ENCODE data around the gene SRGAP1. TPM values are rescaled to one million over a fixed set of nuclear protein-coding genes. Genes with fewer than 3 reads are reported as not detected.

The SRGAP1 gene
- total and polyA plus RNA-seq, 2 of the 13 experiments (the other 11 are each of a cell fraction or from before 2014, with no cell fraction given): 1.6 to 3.4 TPM

DNA sequence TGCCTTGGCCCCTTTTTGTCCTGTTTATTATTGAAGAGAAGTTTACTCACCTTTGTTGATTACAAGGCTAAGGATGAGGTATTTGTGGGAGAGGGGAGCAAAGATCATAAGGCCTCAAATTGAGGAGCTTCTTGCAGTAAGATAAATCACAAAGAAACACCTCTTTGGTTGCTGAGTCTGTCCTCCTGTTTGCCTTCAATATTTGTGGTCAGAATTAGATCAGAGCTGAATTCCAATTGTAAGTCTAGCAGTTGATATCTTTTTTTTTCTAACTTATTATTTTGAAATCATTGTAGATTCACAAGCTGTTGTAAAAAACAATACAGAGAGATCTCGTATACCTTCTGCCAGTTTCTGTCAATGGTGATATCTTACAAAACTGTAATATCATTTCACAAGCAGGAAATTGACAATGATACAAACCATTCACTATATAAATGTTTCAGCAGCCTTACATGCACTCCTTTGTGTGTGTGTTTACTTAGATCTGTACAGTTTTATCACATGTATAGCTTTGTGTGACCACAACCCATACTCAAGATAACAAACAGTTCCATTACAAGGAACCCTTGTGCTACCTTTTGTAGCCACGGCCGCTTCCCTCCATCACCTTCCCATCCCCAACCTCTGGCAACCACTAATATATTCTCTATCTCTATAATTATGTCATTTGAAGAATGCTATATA lies 280.2 kb downstream of the SRGAP1 start:
- Histone ChIP-seq H3K4me3 (replicated peaks in 1 of 3; ENCODE audit: insufficient read depth in 1 of 3, low read depth in 2 of 3, low read length in 3 of 3) (no peak overlapping the region), H4K20me1 (ENCODE audit: insufficient read depth, low read length) (no peaks in the 10 kb centered on the region), H3K4me2 (ENCODE audit: low read depth, low read length) (no peak overlapping the region), H3K9me3 (ENCODE audit: low read length) (no peaks in the 10 kb centered on the region), H3K27ac (ENCODE audit: extremely low read length, insufficient read depth, low read length) (no peak overlapping the region), H3K27me3 (ENCODE audit: control insufficient read depth in 1 of 2, insufficient read depth in 2 of 2, low read length in 2 of 2) (no peaks in the 10 kb centered on the region), H3K36me3 (replicated peaks in 1 of 2; ENCODE audit: control insufficient read depth in 1 of 2, insufficient read depth in 2 of 2, low read length in 2 of 2) (peaks cover 3 to 8% of the 10 kb centered on the region in 2 experiments; a peak in 3 of 5 replicates), H3K79me2 (ENCODE audit: insufficient read depth, low read length) (no peaks in the 10 kb centered on the region), H2AFZ (ENCODE audit: low read length) (no peak overlapping the region), H3K4me1 (ENCODE audit: insufficient read depth, low read length) (peaks cover 6% of the 10 kb centered on the region; the same call in 1 of the 2 replicates), H3K9ac (ENCODE audit: insufficient read depth, low read depth, low read length) (no peak overlapping the region)
- ChIA-PET CTCF (ENCODE audit: low intra/inter-chr PET ratio, low total read pairs) (no interaction called here), POLR2A (no interaction called here)
- no TSS peak for BruUV-seq (replicated peaks)
- in situ Hi-C loops (cut with HindIII; ENCODE audit: extremely low pct_ligation_motif_present, low pct_unique_long_range_greater_than_20kb) (no loop called here), intact Hi-C loops (cut with micrococcal nuclease; ENCODE audit: unreplicated experiment) (no loop called here)
- FAIRE-seq (no peak), DNase-seq (ENCODE audit: low spot score) (no peak), ATAC-seq (no peak)
- 97% methylated on average over 3 of the region's 3 CpGs for WGBS (ENCODE audit: low lambda C conversion rate)
- TF ChIP-seq ZNF530 (CRISPR knock-in tag; IDR thresholded peaks at IDR 0.05; ENCODE audit: low read depth) (no peak), FOXK2 (IDR thresholded peaks at IDR 0.05) (no peak), NFIB (CRISPR knock-in tag; IDR thresholded peaks at IDR 0.05; ENCODE audit: borderline replicate concordance) (no peak), MIER2 (CRISPR knock-in tag; IDR thresholded peaks at IDR 0.05) (no peak), NFKBIZ (CRISPR knock-in tag; IDR thresholded peaks at IDR 0.05) (no peak), AGO1 (IDR thresholded peaks at IDR 0.05; ENCODE audit: low read depth, low read length, poor library complexity, severe bottlenecking) (no peak), KLF15 (CRISPR knock-in tag; IDR thresholded peaks at IDR 0.05; ENCODE audit: borderline replicate concordance) (no peak)
- TF ChIP-seq, protein P1, sequence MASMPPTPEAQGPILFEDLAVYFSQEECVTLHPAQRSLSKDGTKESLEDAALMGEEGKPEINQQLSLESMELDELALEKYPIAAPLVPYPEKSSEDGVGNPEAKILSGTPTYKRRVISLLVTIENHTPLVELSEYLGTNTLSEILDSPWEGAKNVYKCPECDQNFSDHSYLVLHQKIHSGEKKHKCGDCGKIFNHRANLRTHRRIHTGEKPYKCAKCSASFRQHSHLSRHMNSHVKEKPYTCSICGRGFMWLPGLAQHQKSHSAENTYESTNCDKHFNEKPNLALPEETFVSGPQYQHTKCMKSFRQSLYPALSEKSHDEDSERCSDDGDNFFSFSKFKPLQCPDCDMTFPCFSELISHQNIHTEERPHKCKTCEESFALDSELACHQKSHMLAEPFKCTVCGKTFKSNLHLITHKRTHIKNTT (CRISPR knock-in tag; IDR thresholded peaks at IDR 0.05): no peak
- TF ChIP-seq, protein P2, sequence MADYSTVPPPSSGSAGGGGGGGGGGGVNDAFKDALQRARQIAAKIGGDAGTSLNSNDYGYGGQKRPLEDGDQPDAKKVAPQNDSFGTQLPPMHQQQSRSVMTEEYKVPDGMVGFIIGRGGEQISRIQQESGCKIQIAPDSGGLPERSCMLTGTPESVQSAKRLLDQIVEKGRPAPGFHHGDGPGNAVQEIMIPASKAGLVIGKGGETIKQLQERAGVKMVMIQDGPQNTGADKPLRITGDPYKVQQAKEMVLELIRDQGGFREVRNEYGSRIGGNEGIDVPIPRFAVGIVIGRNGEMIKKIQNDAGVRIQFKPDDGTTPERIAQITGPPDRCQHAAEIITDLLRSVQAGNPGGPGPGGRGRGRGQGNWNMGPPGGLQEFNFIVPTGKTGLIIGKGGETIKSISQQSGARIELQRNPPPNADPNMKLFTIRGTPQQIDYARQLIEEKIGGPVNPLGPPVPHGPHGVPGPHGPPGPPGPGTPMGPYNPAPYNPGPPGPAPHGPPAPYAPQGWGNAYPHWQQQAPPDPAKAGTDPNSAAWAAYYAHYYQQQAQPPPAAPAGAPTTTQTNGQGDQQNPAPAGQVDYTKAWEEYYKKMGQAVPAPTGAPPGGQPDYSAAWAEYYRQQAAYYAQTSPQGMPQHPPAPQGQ (CRISPR knock-in tag; IDR thresholded peaks at IDR 0.05; ENCODE audit: borderline replicate concordance): no peak
- TF ChIP-seq, protein P3, sequence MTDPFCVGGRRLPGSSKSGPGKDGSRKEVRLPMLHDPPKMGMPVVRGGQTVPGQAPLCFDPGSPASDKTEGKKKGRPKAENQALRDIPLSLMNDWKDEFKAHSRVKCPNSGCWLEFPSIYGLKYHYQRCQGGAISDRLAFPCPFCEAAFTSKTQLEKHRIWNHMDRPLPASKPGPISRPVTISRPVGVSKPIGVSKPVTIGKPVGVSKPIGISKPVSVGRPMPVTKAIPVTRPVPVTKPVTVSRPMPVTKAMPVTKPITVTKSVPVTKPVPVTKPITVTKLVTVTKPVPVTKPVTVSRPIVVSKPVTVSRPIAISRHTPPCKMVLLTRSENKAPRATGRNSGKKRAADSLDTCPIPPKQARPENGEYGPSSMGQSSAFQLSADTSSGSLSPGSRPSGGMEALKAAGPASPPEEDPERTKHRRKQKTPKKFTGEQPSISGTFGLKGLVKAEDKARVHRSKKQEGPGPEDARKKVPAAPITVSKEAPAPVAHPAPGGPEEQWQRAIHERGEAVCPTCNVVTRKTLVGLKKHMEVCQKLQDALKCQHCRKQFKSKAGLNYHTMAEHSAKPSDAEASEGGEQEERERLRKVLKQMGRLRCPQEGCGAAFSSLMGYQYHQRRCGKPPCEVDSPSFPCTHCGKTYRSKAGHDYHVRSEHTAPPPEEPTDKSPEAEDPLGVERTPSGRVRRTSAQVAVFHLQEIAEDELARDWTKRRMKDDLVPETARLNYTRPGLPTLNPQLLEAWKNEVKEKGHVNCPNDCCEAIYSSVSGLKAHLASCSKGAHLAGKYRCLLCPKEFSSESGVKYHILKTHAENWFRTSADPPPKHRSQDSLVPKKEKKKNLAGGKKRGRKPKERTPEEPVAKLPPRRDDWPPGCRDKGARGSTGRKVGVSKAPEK (CRISPR knock-in tag; IDR thresholded peaks at IDR 0.05; ENCODE audit: borderline replicate concordance): no peak
- TF ChIP-seq, protein P4, sequence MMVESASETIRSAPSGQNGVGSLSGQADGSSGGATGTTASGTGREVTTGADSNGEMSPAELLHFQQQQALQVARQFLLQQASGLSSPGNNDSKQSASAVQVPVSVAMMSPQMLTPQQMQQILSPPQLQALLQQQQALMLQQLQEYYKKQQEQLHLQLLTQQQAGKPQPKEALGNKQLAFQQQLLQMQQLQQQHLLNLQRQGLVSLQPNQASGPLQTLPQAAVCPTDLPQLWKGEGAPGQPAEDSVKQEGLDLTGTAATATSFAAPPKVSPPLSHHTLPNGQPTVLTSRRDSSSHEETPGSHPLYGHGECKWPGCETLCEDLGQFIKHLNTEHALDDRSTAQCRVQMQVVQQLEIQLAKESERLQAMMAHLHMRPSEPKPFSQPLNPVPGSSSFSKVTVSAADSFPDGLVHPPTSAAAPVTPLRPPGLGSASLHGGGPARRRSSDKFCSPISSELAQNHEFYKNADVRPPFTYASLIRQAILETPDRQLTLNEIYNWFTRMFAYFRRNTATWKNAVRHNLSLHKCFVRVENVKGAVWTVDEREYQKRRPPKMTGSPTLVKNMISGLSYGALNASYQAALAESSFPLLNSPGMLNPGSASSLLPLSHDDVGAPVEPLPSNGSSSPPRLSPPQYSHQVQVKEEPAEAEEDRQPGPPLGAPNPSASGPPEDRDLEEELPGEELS (CRISPR knock-in tag; IDR thresholded peaks at IDR 0.05): no peak
- TF ChIP-seq, protein P5, sequence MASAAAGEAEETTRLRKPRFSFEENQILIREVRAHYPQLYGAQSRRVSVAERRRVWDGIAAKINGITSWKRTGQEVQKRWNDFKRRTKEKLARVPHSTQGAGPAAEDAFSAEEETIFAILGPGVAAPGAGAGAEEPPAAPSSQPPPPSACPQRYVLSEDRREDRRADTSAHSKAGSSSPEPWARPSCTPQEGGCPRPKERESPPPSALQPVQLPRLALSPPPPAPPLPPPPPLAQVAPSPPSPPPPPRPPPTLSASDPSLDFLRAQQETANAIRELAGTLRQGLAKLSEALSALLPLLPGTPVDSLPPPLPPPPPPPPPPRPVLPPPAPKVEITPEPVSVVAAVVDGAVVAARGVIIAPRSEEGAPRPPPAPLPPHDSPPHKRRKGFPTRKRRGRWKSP (CRISPR knock-in tag; IDR thresholded peaks at IDR 0.05): no peak
